HEK293T (cell line): ENCODE measurements around the gene LTBP2.

Source experiments
- ARNT ChIP-seq: fragments of 450-650 bp; IDR thresholded peaks from 2 replicates; pipeline ENCODE4 v1.6.1; 2017; ENCODE audit warnings: mild to moderate bottlenecking
- BHLHE40 ChIP-seq: fragments of 450-650 bp; IDR thresholded peaks from 2 replicates; pipeline ENCODE4 v1.6.1; 2016; ENCODE audit warnings: mild to moderate bottlenecking, moderate library complexity, borderline replicate concordance
- CTBP1 ChIP-seq: fragments of 450-650 bp; IDR thresholded peaks from 2 replicates; pipeline ENCODE4 v1.6.1; 2016; ENCODE audit warnings: borderline replicate concordance
- FOXA1 ChIP-seq: fragments of 450-650 bp; IDR thresholded peaks from 2 replicates; pipeline ENCODE4 v1.6.1; 2016; ENCODE audit warnings: mild to moderate bottlenecking
- FOXK2 ChIP-seq: fragments of 450-650 bp; IDR thresholded peaks from 2 replicates; pipeline ENCODE4 v1.6.1; 2016; ENCODE audit warnings: mild to moderate bottlenecking
- FOXM1 ChIP-seq: fragments of 450-650 bp; IDR thresholded peaks from 2 replicates; pipeline ENCODE4 v1.6.1; 2017; ENCODE audit warnings: mild to moderate bottlenecking, borderline replicate concordance
- HDGF ChIP-seq: fragments of 450-650 bp; IDR thresholded peaks from 2 replicates; pipeline ENCODE4 v1.6.1; 2017; ENCODE audit warnings: antibody characterized with exemption, borderline replicate concordance
- L3MBTL2 ChIP-seq: fragments of 450-650 bp; conservative IDR thresholded peaks from 2 replicates; pipeline ENCODE4 v1.6.1; 2016; ENCODE audit warnings: mild to moderate bottlenecking
- LEF1 ChIP-seq: fragments of 450-650 bp; IDR thresholded peaks from 2 replicates; pipeline ENCODE4 v1.6.1; 2017; ENCODE audit warnings: mild to moderate bottlenecking, borderline replicate concordance
- NFRKB ChIP-seq: fragments of 450-650 bp; IDR thresholded peaks from 2 replicates; pipeline ENCODE4 v1.6.1; 2016; ENCODE audit warnings: mild to moderate bottlenecking, moderate library complexity
- PKNOX1 ChIP-seq: fragments of 450-650 bp; IDR thresholded peaks from 2 replicates; pipeline ENCODE4 v1.6.1; 2016
- SP1 ChIP-seq: fragments of 450-650 bp; IDR thresholded peaks from 2 replicates; pipeline ENCODE4 v1.6.1; 2017
- TARDBP ChIP-seq: fragments of 450-650 bp; IDR thresholded peaks from 2 replicates; pipeline ENCODE4 v1.6.1; 2016
- ZNF384 ChIP-seq: fragments of 450-650 bp; IDR thresholded peaks from 2 replicates; pipeline ENCODE4 v1.6.1; 2016

DNA sequence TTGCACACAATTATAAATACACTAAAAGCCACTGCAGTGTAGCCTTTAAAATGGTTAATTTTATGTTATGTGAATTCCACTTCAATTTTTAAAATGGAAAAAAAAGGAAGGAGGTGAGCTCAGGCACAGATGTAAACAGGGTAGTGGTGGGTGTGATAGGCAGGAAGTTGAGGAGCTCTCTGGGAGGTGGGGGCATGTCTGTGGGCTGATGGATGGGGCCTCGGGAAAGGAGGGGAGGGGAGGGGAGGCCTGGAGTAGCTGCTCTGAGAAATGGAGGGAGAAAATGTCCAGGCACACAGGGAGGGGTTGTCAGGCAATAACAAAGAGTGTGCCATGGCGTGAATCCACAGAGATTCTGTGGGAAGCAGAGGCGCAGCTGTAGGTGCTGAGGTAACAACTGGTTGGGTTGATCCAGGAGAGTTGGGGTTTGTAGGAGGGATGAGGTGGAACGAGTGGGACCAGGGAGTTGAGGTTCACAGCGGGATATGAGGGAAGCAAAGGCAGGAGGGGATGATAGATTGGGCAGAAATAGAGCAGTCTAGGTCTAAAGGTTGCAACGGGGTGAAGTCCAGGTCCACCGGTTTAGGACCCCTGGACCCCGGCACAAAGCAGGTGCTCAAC is 57.2 kb downstream of the LTBP2 start:
- TF ChIP-seq TARDBP (no peak), L3MBTL2 (no peak), ARNT (no peak), FOXM1 (no peak), CTBP1 (no peak), SP1 (no peak), BHLHE40 (no peak), ZNF384 (no peak), NFRKB (no peak), FOXA1 (no peak), PKNOX1 (no peak), HDGF (no peak), LEF1 (no peak), FOXK2 (no peak)
